ENCODE measurements around the gene HSD3B2. TPM values are rescaled to one million over a fixed set of nuclear protein-coding genes. Genes with fewer than 3 reads are reported as not detected.

The HSD3B2 gene
- polyA plus RNA-seq, 1 donor from 2014 or later = not detected

DNA sequence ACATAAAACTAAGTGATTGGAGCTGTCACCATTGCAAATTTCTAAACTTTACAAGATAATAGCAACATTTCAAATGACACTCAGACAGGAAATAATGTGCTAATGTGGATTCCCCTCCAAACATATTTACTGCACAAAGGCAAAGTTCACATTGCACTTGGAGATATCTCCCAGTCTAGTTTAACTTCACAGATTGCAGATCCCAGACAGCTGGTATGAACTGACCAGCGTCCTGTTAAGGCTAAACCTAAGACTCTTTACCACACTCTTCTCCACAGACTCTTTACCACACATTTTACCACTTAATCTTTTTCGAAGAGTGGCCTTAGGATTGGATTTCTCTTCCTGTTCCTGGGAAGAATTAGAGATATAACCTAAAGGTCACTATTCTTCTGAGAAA is 51.5 kb downstream of the HSD3B2 start:
- Histone ChIP-seq H4K20me1 (ENCODE audit: insufficient read depth) (no peaks in the 10 kb centered on the region), H3K27ac (ENCODE audit: low read length) (no peak overlapping the region), H3K79me2 (replicated peaks; ENCODE audit: insufficient read depth, low read length) (no peaks in the 10 kb centered on the region), H3K9ac (ENCODE audit: low read length) (no peak overlapping the region), H3K9me2 (ENCODE audit: insufficient read depth, low read length) (no peaks in the 10 kb centered on the region), H3K36me3 (ENCODE audit: insufficient read depth, low read length) (no peaks in the 10 kb centered on the region), H3K4me3 (ENCODE audit: low read length) (no peak overlapping the region), H3F3A (ENCODE audit: insufficient read depth, low read length, poor library complexity, severe bottlenecking) (no peaks in the 10 kb centered on the region), H3K27me3 (ENCODE audit: insufficient read depth, low read depth, low read length) (no peaks in the 10 kb centered on the region), H2AFZ (ENCODE audit: low read depth, low read length) (no peak overlapping the region), H3K9me3 (ENCODE audit: low read length) (no peaks in the 10 kb centered on the region), H3K4me2 (ENCODE audit: low read length) (no peak overlapping the region)
- TF ChIP-seq MXI1 (conservative IDR thresholded peaks at IDR 0.05; ENCODE audit: poor library complexity, severe bottlenecking) = no peak
- TF ChIP-seq, protein P1, sequence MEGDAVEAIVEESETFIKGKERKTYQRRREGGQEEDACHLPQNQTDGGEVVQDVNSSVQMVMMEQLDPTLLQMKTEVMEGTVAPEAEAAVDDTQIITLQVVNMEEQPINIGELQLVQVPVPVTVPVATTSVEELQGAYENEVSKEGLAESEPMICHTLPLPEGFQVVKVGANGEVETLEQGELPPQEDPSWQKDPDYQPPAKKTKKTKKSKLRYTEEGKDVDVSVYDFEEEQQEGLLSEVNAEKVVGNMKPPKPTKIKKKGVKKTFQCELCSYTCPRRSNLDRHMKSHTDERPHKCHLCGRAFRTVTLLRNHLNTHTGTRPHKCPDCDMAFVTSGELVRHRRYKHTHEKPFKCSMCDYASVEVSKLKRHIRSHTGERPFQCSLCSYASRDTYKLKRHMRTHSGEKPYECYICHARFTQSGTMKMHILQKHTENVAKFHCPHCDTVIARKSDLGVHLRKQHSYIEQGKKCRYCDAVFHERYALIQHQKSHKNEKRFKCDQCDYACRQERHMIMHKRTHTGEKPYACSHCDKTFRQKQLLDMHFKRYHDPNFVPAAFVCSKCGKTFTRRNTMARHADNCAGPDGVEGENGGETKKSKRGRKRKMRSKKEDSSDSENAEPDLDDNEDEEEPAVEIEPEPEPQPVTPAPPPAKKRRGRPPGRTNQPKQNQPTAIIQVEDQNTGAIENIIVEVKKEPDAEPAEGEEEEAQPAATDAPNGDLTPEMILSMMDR (IDR thresholded peaks at IDR 0.05; ENCODE audit: poor library complexity, severe bottlenecking) = no peak
- TF ChIP-seq EZH2 (IDR thresholded peaks at IDR 0.05; ENCODE audit: borderline replicate concordance, insufficient read depth, low read length, poor library complexity, severe bottlenecking) = no peak
- no peak for TF ChIP-seq RAD21 (conservative IDR thresholded peaks at IDR 0.05)
- TF ChIP-seq SMC3 (conservative IDR thresholded peaks at IDR 0.05; ENCODE audit: poor library complexity) = no peak
- no peak for TF ChIP-seq POLR2AphosphoS5 (IDR thresholded peaks at IDR 0.05)
- TF ChIP-seq EP300 (conservative IDR thresholded peaks at IDR 0.05; ENCODE audit: poor library complexity, severe bottlenecking) = no peak
- no peak for TF ChIP-seq TAF1 (IDR thresholded peaks at IDR 0.05; ENCODE audit: low read depth)
- TF ChIP-seq, protein P2, sequence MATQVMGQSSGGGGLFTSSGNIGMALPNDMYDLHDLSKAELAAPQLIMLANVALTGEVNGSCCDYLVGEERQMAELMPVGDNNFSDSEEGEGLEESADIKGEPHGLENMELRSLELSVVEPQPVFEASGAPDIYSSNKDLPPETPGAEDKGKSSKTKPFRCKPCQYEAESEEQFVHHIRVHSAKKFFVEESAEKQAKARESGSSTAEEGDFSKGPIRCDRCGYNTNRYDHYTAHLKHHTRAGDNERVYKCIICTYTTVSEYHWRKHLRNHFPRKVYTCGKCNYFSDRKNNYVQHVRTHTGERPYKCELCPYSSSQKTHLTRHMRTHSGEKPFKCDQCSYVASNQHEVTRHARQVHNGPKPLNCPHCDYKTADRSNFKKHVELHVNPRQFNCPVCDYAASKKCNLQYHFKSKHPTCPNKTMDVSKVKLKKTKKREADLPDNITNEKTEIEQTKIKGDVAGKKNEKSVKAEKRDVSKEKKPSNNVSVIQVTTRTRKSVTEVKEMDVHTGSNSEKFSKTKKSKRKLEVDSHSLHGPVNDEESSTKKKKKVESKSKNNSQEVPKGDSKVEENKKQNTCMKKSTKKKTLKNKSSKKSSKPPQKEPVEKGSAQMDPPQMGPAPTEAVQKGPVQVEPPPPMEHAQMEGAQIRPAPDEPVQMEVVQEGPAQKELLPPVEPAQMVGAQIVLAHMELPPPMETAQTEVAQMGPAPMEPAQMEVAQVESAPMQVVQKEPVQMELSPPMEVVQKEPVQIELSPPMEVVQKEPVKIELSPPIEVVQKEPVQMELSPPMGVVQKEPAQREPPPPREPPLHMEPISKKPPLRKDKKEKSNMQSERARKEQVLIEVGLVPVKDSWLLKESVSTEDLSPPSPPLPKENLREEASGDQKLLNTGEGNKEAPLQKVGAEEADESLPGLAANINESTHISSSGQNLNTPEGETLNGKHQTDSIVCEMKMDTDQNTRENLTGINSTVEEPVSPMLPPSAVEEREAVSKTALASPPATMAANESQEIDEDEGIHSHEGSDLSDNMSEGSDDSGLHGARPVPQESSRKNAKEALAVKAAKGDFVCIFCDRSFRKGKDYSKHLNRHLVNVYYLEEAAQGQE (IDR thresholded peaks at IDR 0.05; ENCODE audit: borderline replicate concordance) = no peak

DNA sequence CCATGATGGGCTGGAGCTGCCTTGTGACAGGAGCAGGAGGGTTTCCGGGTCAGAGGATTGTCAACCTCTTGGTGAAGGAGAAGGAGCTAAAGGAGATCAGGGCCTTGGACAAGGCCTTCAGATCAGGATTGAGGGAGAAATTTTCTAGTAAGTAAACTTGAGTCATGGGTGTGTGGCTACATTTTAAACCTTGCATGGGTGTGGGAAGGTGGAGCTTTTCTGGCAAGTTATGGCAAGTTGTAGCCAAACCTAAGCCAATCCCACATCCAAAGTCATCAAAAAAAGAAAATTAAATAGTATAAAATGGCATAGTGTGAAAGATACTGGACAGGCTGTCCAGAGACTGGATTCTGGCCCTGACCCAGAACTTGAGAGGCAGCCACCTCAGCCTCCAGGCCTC is 52.3 kb downstream of the HSD3B2 start:
- no peak overlapping the region for H3K27ac ChIP-seq (ENCODE audit: low read length)
- no peak overlapping the region for H3K4me2 ChIP-seq (ENCODE audit: low read length)
- no peak overlapping the region for H2AFZ ChIP-seq (ENCODE audit: low read depth, low read length)
- no peaks in the 10 kb centered on the region for H3F3A ChIP-seq (ENCODE audit: insufficient read depth, low read length, poor library complexity, severe bottlenecking)
- H3K79me2 ChIP-seq (replicated peaks; ENCODE audit: insufficient read depth, low read length) = no peaks in the 10 kb centered on the region
- no peak overlapping the region for H3K4me3 ChIP-seq (ENCODE audit: low read length)
- no peaks in the 10 kb centered on the region for H3K36me3 ChIP-seq (ENCODE audit: insufficient read depth, low read length)
- no peaks in the 10 kb centered on the region for H3K9me3 ChIP-seq (ENCODE audit: low read length)
- no peaks in the 10 kb centered on the region for H3K9me2 ChIP-seq (ENCODE audit: insufficient read depth, low read length)
- no peaks in the 10 kb centered on the region for H3K27me3 ChIP-seq (ENCODE audit: insufficient read depth, low read depth, low read length)
- no peaks in the 10 kb centered on the region for H4K20me1 ChIP-seq (ENCODE audit: insufficient read depth)
- no peak for TF ChIP-seq SMC3 (conservative IDR thresholded peaks at IDR 0.05; ENCODE audit: poor library complexity)
- TF ChIP-seq TAF1 (IDR thresholded peaks at IDR 0.05; ENCODE audit: low read depth) = no peak
- TF ChIP-seq RAD21 (conservative IDR thresholded peaks at IDR 0.05) = no peak
- TF ChIP-seq, protein P1 (IDR thresholded peaks at IDR 0.05; ENCODE audit: poor library complexity, severe bottlenecking) = no peak
- no peak for TF ChIP-seq POLR2AphosphoS5 (IDR thresholded peaks at IDR 0.05)
- TF ChIP-seq, protein P2 (IDR thresholded peaks at IDR 0.05; ENCODE audit: borderline replicate concordance) = no peak
- no peak for TF ChIP-seq MXI1 (conservative IDR thresholded peaks at IDR 0.05; ENCODE audit: poor library complexity, severe bottlenecking)
- no peak for TF ChIP-seq EZH2 (IDR thresholded peaks at IDR 0.05; ENCODE audit: borderline replicate concordance, insufficient read depth, low read length, poor library complexity, severe bottlenecking)
- TF ChIP-seq EP300 (conservative IDR thresholded peaks at IDR 0.05; ENCODE audit: poor library complexity, severe bottlenecking) = no peak
- no peak overlapping the region for H3K9ac ChIP-seq (ENCODE audit: low read length)
